B cell (primary cell): ENCODE measurements around the gene DOCK1. TPM values are rescaled to one million over a fixed set of nuclear protein-coding genes. Genes with fewer than 3 reads are reported as not detected.

Experiments used
- ATAC-seq: fragments of 200-7000 bp; cut with Tn5 transposase; one replicate; pipeline ENCODE4 v1.10.0; 2021; ENCODE audit warnings: low read depth, mild to moderate bottlenecking, moderate number of reproducible peaks, moderate library complexity
- CTCF ChIA-PET: fragments of 350-600 bp; sonication (Branson Sonifier 250); formaldehyde crosslinking; loops from one replicate; lab custom pipeline; 2021; ENCODE audit warnings: antibody characterized with exemption, inconsistent platforms; lab: Charles Lee
- POLR2A ChIA-PET: fragments of 350-600 bp; sonication (Branson Sonifier 250); formaldehyde crosslinking; loops from one replicate; lab custom pipeline; 2021; ENCODE audit warnings: antibody characterized with exemption; lab: Charles Lee
- DNase-seq: peaks from one replicate; pipeline ENCODE4 v3.0.0; 2013
- H2AFZ ChIP-seq: 2 replicates; pipeline ENCODE4 v1.6.1; 2012; ENCODE audit warnings: mild to moderate bottlenecking, low read depth, low read length; ENCODE audit not compliant: insufficient read depth, poor library complexity, severe bottlenecking
- H3K27ac ChIP-seq, 2 donors: 1 replicate in 1 of 2; 2 replicates in 1 of 2; pipeline ENCODE4 v1.5.1; 2012 to 2013; ENCODE audit warnings: low read length in 2 of 2, mild to moderate bottlenecking in 2 of 2, moderate library complexity in 1 of 2
- H3K27me3 ChIP-seq, 4 experiments: fragments of 200-600 bp in 1 of 4; sonication (generic) in 1 of 4; replicated peaks in 1 of 4; 1 replicate in 2 of 4; 2 replicates in 2 of 4; pipeline versions ENCODE4 v1.6.1 to v1.7.0; 2013 to 2016; ENCODE audit warnings: low read length in 3 of 4, mild to moderate bottlenecking in 2 of 4, mixed read lengths in 1 of 4, moderate library complexity in 1 of 4; ENCODE audit not compliant: insufficient read depth in 4 of 4, control insufficient read depth in 3 of 4; ENCODE audit errors: control extremely low read depth in 1 of 4
- H3K36me3 ChIP-seq, 2 experiments: replicated peaks in 1 of 2; 1 replicate in 1 of 2; 2 replicates in 1 of 2; pipeline versions ENCODE4 v1.6.1 to v1.7.1; 2013; ENCODE audit warnings: low read length in 1 of 2; ENCODE audit not compliant: insufficient read depth in 2 of 2, control insufficient read depth in 1 of 2; ENCODE audit errors: control extremely low read depth in 1 of 2, extremely low read depth in 1 of 2
- H3K4me1 ChIP-seq, 2 donors: fragments of 200-600 bp in 1 of 2; sonication (generic) in 1 of 2; 1 replicate in 1 of 2; 2 replicates in 1 of 2; pipeline versions ENCODE4 v1.5.1 to v1.6.1; 2013 to 2017; ENCODE audit warnings: low read length in 2 of 2; ENCODE audit not compliant: control insufficient read depth in 2 of 2, insufficient read depth in 2 of 2
- H3K4me2 ChIP-seq: replicated peaks from 2 replicates; pipeline ENCODE3; 2012; ENCODE audit warnings: mild to moderate bottlenecking, low read depth, low read length; ENCODE audit not compliant: poor library complexity, severe bottlenecking
- H3K4me3 ChIP-seq, 5 experiments: fragments of 200-600 bp in 1 of 5; sonication (generic) in 1 of 5; 1 replicate in 3 of 5; 2 replicates in 2 of 5; pipeline versions ENCODE4 v1.5.1 to v1.7.0; 2011 to 2016; ENCODE audit warnings: low read length in 4 of 5, mild to moderate bottlenecking in 4 of 5, low read depth in 2 of 5, control low read depth in 1 of 5, moderate library complexity in 1 of 5; ENCODE audit not compliant: insufficient read depth in 1 of 5; ENCODE audit errors: control extremely low read depth in 1 of 5, extremely low read depth in 1 of 5
- H3K79me2 ChIP-seq: fragments of 200-600 bp; sonication (generic); one replicate; pipeline ENCODE4 v1.6.0; 2016; ENCODE audit warnings: low read length; ENCODE audit not compliant: control insufficient read depth, insufficient read depth
- H3K9ac ChIP-seq: fragments of 200-600 bp; sonication (generic); 2 replicates; pipeline ENCODE4 v1.6.1; 2017; ENCODE audit warnings: mild to moderate bottlenecking, low read length, moderate library complexity
- H3K9me3 ChIP-seq, 3 donors: one replicate each; pipeline versions ENCODE4 v1.6.1 to v1.7.1; 2013; ENCODE audit warnings: low read length in 2 of 3; ENCODE audit not compliant: control insufficient read depth in 2 of 3, insufficient read depth in 1 of 3; ENCODE audit errors: control extremely low read depth in 1 of 3
- H4K20me1 ChIP-seq: 2 replicates; pipeline ENCODE4 v1.6.0; 2012; ENCODE audit warnings: mild to moderate bottlenecking, low read length; ENCODE audit not compliant: insufficient read depth, control insufficient read depth, poor library complexity, severe bottlenecking
- H3K27ac Mint-ChIP-seq: one replicate; pipeline ENCODE4 v1.8.0; 2021; ENCODE audit warnings: mixed read lengths
- H3K27me3 Mint-ChIP-seq: one replicate; pipeline ENCODE4 v1.8.0; 2021; ENCODE audit warnings: mixed read lengths
- H3K4me1 Mint-ChIP-seq: one replicate; pipeline ENCODE4 v1.8.0; 2021; ENCODE audit warnings: mixed read lengths
- H3K4me3 Mint-ChIP-seq: one replicate; pipeline ENCODE4 v1.8.0; 2021; ENCODE audit warnings: mixed read lengths
- H3K9me3 Mint-ChIP-seq: one replicate; pipeline ENCODE4 v1.8.0; 2022; ENCODE audit warnings: mixed read lengths; ENCODE audit not compliant: insufficient read depth
- EZH2 ChIP-seq: IDR thresholded peaks from 2 replicates; pipeline ENCODE4 v1.6.1; 2012; ENCODE audit warnings: borderline replicate concordance, low read depth, mild to moderate bottlenecking, moderate library complexity, low read length; ENCODE audit not compliant: insufficient read depth, poor library complexity, severe bottlenecking
- WGBS: methylation state at CpG from one replicate; pipeline ENCODE4 v1.1.5; 2013; ENCODE audit warnings: missing lambda C conversion rate; ENCODE audit not compliant: insufficient coverage; 5-methylcytosine and 5-hydroxymethylcytosine counted together
- intact Hi-C: fragments of 100-400 bp; cut with micrococcal nuclease; formaldehyde crosslinking; loops from one replicate; pipeline ENCODE4 v1.10.0; 2022
- polyA plus RNA-seq: library from polyadenylated mRNA; depleted of rRNA; stranded (reverse); fragments of >200 nt; gene quantifications from 2 replicates; pipeline ENCODE4 v1.2.3, GENCODE V29; 2012
- total RNA-seq, 2 donors: library from RNA; stranded (reverse); fragments of 120-200 nt in 1 of 2; gene quantifications; 1 replicate in 1 of 2; 2 replicates in 1 of 2; pipeline versions ENCODE4 v1.2.3 to v1.2.4, GENCODE V29; 2013 to 2022
- TF ChIP-seq, protein P1 (sequence below): fragments of 200-600 bp; IDR thresholded peaks from one replicate; pipeline ENCODE4 v1.8.0; 2022; ENCODE audit warnings: antibody characterized with exemption, mild to moderate bottlenecking

DOCK1 gene
- total and polyA plus RNA-seq, 2 donors (not counting 1 experiment from before 2014, with no cell fraction given), result not detected

DNA sequence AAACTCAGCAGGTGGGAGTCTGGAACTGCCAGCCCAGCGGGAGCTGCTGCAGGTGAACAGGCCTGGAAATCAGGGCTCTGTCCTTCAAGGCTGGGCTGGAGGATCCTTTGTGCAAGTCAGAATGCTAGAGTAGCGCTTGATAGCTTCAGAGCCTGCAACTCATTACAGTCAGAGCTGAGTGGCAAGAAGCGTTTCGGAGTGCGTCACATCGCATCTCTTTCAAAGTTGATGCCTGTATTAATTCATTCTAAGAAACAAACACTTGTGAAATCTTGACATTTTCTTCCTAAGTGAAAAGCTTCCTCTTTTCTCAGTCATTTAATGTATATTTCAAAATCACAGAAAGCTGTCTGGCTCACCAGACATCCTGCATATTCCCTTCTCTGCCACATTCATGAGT, 522.7 kb downstream of the DOCK1 start:
- no peak for ATAC-seq
- DNase-seq, result no peak
- ChIA-PET CTCF (no interaction called here), POLR2A (no interaction called here)
- H3K27me3 Mint-ChIP-seq, result no peaks in the 10 kb centered on the region
- Histone ChIP-seq H3K27me3 (no peaks in the 10 kb centered on the region), H3K36me3 (no peaks in the 10 kb centered on the region), H4K20me1 (no peaks in the 10 kb centered on the region), H3K4me1 (no peaks in the 10 kb centered on the region), H2AFZ (no peak overlapping the region), H3K9ac (no peak overlapping the region), H3K4me3 (no peak overlapping the region), H3K4me2 (no peak overlapping the region), H3K27ac (no peak overlapping the region), H3K9me3 (peaks cover 0 to 42% (median 0%) of the 10 kb centered on the region in 3 donors), H3K79me2 (no peaks in the 10 kb centered on the region)
- TF ChIP-seq, protein P1, sequence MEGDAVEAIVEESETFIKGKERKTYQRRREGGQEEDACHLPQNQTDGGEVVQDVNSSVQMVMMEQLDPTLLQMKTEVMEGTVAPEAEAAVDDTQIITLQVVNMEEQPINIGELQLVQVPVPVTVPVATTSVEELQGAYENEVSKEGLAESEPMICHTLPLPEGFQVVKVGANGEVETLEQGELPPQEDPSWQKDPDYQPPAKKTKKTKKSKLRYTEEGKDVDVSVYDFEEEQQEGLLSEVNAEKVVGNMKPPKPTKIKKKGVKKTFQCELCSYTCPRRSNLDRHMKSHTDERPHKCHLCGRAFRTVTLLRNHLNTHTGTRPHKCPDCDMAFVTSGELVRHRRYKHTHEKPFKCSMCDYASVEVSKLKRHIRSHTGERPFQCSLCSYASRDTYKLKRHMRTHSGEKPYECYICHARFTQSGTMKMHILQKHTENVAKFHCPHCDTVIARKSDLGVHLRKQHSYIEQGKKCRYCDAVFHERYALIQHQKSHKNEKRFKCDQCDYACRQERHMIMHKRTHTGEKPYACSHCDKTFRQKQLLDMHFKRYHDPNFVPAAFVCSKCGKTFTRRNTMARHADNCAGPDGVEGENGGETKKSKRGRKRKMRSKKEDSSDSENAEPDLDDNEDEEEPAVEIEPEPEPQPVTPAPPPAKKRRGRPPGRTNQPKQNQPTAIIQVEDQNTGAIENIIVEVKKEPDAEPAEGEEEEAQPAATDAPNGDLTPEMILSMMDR, result no peak
- TF ChIP-seq EZH2, result no peak
- H3K4me3 Mint-ChIP-seq, result no peak overlapping the region
- H3K9me3 Mint-ChIP-seq, result no peaks in the 10 kb centered on the region
- intact Hi-C loops, result no loop called here
- WGBS, result 94% methylated on average over 6 of the region's 6 CpGs
- H3K4me1 Mint-ChIP-seq, result no peaks in the 10 kb centered on the region
- no peak overlapping the region for H3K27ac Mint-ChIP-seq

DNA sequence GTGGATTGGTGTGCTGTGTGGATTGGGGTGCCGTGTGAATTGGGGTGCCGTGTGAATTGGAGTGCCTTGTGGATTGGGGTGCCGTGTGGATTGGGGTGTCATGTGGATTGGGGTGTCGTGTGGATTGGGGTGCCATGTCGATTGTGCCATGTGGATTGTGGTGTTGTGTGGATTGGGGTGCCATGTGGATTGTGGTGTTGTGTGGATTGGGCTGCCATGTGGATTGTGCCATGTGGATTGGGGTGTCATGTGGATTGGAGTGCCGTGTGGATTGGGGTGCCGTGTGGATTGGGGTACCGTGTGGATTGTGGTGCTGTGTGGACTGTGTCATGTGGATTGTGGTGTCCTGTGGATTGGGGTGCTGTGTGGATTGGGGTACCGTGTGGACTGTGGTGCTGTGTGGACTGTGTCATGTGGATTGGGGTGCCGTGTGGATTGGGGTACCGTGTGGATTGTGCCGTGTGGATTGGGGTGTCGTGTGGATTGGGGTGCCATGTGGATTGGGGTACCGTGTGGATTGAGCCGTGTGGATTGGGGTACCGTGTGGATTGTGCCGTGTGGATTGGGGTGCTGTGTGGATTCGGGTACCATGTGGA, 523.3 kb downstream of the DOCK1 start:
- H3K27me3 ChIP-seq, result no peaks in the 10 kb centered on the region
- H2AFZ ChIP-seq, result no peak overlapping the region
- no peaks in the 10 kb centered on the region for H3K36me3 ChIP-seq
- ChIA-PET POLR2A (no interaction called here), CTCF (no interaction called here)
- Mint-ChIP-seq H3K27me3 (no peaks in the 10 kb centered on the region), H3K9me3 (no peaks in the 10 kb centered on the region), H3K4me3 (no peak overlapping the region), H3K27ac (no peak overlapping the region), H3K4me1 (no peaks in the 10 kb centered on the region)
- H3K9ac ChIP-seq, result no peak overlapping the region
- no peak overlapping the region for H3K4me3 ChIP-seq
- no peaks in the 10 kb centered on the region for H3K4me1 ChIP-seq
- no peaks in the 10 kb centered on the region for H3K79me2 ChIP-seq
- no peak overlapping the region for H3K27ac ChIP-seq
- peaks cover 0 to 46% (median 0%) of the 10 kb centered on the region in 3 donors for H3K9me3 ChIP-seq
- 95% methylated on average over 18 of the region's 18 CpGs for WGBS
- TF ChIP-seq, protein P1, result no peak
- no peak for TF ChIP-seq EZH2
- ATAC-seq (no peak), DNase-seq (no peak)
- H4K20me1 ChIP-seq, result no peaks in the 10 kb centered on the region
- intact Hi-C loops, result no loop called here
- no peak overlapping the region for H3K4me2 ChIP-seq
